Heart left ventricle (tissue), 16 donors: ENCODE data around the gene ERGIC1. TPM values are rescaled to one million over a fixed set of nuclear protein-coding genes. Genes with fewer than 3 reads are reported as not detected.

Experiments
- ATAC-seq, 4 donors: fragments of 200-7000 bp; cut with Tn5 transposase; one replicate each; pipeline ENCODE4 v1.9.1; 2020 to 2022; ENCODE audit warnings: moderate library complexity in 4 of 4, mild to moderate bottlenecking in 3 of 4, moderate number of reproducible peaks in 1 of 4
- DNase-seq, 5 donors: peaks; one replicate each; pipeline ENCODE4 v3.0.0-alpha.2; 2020
- H3K27ac ChIP-seq, 12 donors: fragments of 200-600 bp; sonication (generic) in 4 of 12; one replicate each; pipeline versions ENCODE4 v1.5.0 to v1.8.0; 2016 to 2022; ENCODE audit warnings: mild to moderate bottlenecking in 2 of 12
- H3K27me3 ChIP-seq, 9 donors: fragments of 200-600 bp; sonication (generic) in 2 of 9; one replicate each; pipeline versions ENCODE4 v1.5.1 to v1.8.0; 2016 to 2022; ENCODE audit warnings: mild to moderate bottlenecking in 3 of 9
- H3K36me3 ChIP-seq, 9 donors: fragments of 200-600 bp; sonication (generic) in 2 of 9; one replicate each; pipeline versions ENCODE4 v1.5.0 to v1.8.0; 2018 to 2022; ENCODE audit warnings: mild to moderate bottlenecking in 2 of 9
- H3K4me1 ChIP-seq, 12 donors: fragments of 200-600 bp; sonication (generic) in 4 of 12; one replicate each; pipeline versions ENCODE4 v1.5.0 to v1.8.0; 2016 to 2022; ENCODE audit warnings: mild to moderate bottlenecking in 3 of 12
- H3K4me3 ChIP-seq, 12 donors: fragments of 200-600 bp; sonication (generic) in 4 of 12; one replicate each; pipeline versions ENCODE4 v1.5.0 to v1.8.0; 2017 to 2022; ENCODE audit warnings: mild to moderate bottlenecking in 9 of 12, moderate library complexity in 4 of 12
- H3K9me3 ChIP-seq, 12 donors: fragments of 200-600 bp; sonication (generic) in 4 of 12; one replicate each; pipeline versions ENCODE4 v1.5.0 to v1.8.0; 2016 to 2022; ENCODE audit warnings: mild to moderate bottlenecking in 1 of 12
- POLR2A ChIP-seq, 2 donors: fragments of 450-650 bp; IDR thresholded peaks; one replicate each; pipeline ENCODE4 v1.6.1; 2017; ENCODE audit warnings: antibody characterized with exemption in 2 of 2, mild to moderate bottlenecking in 2 of 2, moderate library complexity in 2 of 2
- WGBS, 4 donors: extraction: QIAGEN DNeasy Blood & Tissue Kit in 2 of 4; methylation state at CpG; one replicate each; pipeline versions ENCODE4 v1.1.5 to v1.1.7; 2013 to 2018; 5-methylcytosine and 5-hydroxymethylcytosine counted together
- intact Hi-C, 10 donors: fragments of 100-400 bp; cut with DNase I; formaldehyde crosslinking; loops; one replicate each; pipeline versions ENCODE4 v1.11.1 to v1.14.2; 2022
- polyA plus RNA-seq, 2 donors: library from polyadenylated mRNA; stranded (reverse); fragments of 200-250 nt; gene quantifications; one replicate each; pipeline ENCODE4 v1.2.3, GENCODE V29; 2013
- total RNA-seq, 9 donors: library from RNA; depleted of rRNA in 2 of 9; stranded (reverse); fragments of >200 nt in 2 of 9; fragmentation: NEBNext Ultra II Directional in 3 of 9; extraction: Animal tissue kit (Norgen Biotek cat#: 25700) in 3 of 9; gene quantifications; one replicate each; pipeline versions ENCODE4 v1.1.0 to v1.2.4, GENCODE V29; 2016 to 2023
- TF ChIP-seq, protein P1 (sequence below), 12 donors: fragments of 200-600 bp; sonication (generic) in 4 of 12; IDR thresholded peaks; one replicate each; pipeline versions ENCODE4 v1.5.0 to v1.8.0; 2018 to 2022; ENCODE audit warnings: antibody characterized with exemption in 12 of 12, mild to moderate bottlenecking in 5 of 12
- donor health status: ischemic (EF 13 %, LVEDD 7.1; RV severe dilation, severe dysfunction).
- donor health status: healthy with polysubstance abuse.
- donor health status: DM: no; HTN: yes; CAD: no.
- donor health status: DM: no; HTN: no; CAD: no.
- donor health status: ischemic (EF 25% LVEDD 6.9; RV normal size, moderate dysfunction).
- donor health status: ischemic (EF 25% LVEDD 5.7; RV mildly dilated, moderate dysfunction).
- donor health status: healthy.
- donor health status: DM: yes; HTN: yes; CAD: no.
- donor health status: ischemic (EF 35%, LVEDD 5.7; RV mildly dilated, moderate dysfunction).
- donor health status: nonischemic (EF 11% LVEDD 7.7; RV severe dilation, severe dysfunction).
- donor health status: DM: yes; HTN: yes; CAD: no.
- donor health status: PGD.
- donor health status: ischemic (EF 29% LVEDD 5.4; RV normal size, mild dysfunction).
- donor health status: nonischemic (EF 23%, LVEDD 6.1; RV moderate dilation, normal function).

Gene ERGIC1
- total and polyA plus RNA-seq, 11 donors, result 66.6 to 115 (median 84.9) TPM

DNA sequence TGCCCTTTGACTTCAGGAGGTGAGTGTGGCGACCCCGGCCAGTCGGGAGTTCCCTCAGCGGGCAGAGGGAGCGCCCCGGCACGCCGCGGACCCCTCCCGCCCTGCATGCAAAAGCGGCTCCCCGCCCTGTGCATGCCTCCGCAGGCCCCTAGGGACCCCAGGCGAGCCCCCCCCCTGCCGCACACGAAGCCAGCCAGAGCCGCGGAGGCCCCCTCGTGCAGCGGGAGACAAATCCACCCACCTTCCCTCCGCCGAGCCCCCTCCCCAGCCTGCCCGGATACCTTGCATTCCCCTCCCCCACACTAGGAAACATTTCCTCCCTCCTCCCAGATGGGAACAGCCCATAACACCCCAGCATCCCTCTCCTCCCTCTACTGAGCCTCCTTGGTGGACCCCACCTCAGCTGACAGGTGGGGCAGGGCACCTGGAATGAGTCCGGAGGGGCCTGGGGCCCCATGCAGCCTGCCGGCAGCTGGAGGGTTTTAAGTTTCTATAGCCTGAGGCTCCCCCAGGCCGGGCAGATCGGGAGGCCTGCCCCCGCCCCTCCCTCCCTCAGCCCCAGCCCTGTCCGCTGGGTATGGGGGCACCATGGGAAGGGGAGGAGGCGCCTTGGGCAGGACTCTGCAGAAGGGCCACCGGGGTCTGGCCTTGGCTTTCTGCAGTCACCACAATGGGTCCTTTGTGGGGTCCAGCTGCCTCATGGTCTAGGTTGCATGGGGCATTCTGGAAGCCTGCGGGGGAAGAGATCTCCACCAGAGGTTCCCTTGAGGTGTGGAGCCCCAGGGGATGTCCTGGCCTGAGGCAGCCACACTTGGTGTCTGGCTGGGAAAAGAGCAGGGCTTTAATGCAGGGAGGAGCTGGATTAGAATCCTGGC lies 601 bp downstream of the ERGIC1 start:
- Histone ChIP-seq H3K4me3 (peak overlapping the region; percentile 74 to 97 (median 85)), H3K36me3 (peaks cover 0 to 4% (median 0%) of the 10 kb centered on the region in 9 donors), H3K4me1 (peaks cover 3 to 58% (median 26%) of the 10 kb centered on the region in 12 donors), H3K27ac (peak overlapping the region; percentile 64 to 91 (median 84)), H3K9me3 (no peaks in the 10 kb centered on the region), H3K27me3 (no peaks in the 10 kb centered on the region)
- no peak for TF ChIP-seq POLR2A (IDR thresholded peaks at IDR 0.05)
- TF ChIP-seq, protein P1, sequence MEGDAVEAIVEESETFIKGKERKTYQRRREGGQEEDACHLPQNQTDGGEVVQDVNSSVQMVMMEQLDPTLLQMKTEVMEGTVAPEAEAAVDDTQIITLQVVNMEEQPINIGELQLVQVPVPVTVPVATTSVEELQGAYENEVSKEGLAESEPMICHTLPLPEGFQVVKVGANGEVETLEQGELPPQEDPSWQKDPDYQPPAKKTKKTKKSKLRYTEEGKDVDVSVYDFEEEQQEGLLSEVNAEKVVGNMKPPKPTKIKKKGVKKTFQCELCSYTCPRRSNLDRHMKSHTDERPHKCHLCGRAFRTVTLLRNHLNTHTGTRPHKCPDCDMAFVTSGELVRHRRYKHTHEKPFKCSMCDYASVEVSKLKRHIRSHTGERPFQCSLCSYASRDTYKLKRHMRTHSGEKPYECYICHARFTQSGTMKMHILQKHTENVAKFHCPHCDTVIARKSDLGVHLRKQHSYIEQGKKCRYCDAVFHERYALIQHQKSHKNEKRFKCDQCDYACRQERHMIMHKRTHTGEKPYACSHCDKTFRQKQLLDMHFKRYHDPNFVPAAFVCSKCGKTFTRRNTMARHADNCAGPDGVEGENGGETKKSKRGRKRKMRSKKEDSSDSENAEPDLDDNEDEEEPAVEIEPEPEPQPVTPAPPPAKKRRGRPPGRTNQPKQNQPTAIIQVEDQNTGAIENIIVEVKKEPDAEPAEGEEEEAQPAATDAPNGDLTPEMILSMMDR (IDR thresholded peaks at IDR 0.05), result peak in 1 of 12 donors; percentile 6
- intact Hi-C loops, result loop anchor here in 5 of 10 donors (2.0 to 10.0 kb wide), 6 partner anchors 34 to 120 kb away; partner anchors contain the start of gene DUSP1 (in 2 of the 5)
- WGBS, 4 donors, result 1 to 3% (median 1%) methylated on average over 17 to 32 of the region's 32 CpGs
- ATAC-seq, result peak in 3 of 4 donors; percentile 17 to 26 (median 20)
- DNase-seq, result peak in 1 of 5 donors; percentile 42

DNA sequence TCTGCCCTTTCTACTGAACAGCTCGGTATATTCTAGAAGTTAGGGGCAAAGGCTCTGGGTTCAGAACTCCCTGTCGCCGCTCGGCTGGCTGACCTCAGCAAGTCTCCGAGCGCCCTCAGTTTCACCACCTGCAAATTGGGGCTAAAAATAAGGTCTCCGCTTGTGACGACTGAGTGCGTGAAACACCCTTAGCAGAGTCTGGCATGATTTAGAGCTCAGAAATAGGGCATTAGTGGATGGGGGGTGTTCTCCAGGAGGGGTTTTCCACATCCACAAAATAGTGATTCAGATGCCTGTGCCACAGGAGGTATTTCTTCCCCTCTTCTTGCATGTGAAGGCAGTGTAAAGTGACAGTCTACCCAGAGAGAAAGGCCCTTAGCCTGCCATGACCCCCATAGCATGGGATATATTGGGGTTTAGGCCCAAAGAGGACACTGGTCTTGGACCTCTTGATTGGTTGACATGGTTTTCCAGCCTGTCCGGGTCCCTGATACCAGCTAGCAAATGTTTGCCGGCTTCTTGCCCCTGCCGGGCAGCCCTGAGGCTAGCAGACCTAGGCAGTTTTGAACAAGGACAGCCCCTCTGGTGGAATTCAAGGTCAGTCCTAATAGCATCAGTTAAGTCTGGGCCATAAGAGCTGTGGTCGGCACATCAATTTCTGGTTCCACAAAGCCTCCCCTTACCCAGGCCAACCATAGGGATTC lies 1.4 kb downstream of the ERGIC1 start:
- Histone ChIP-seq H3K9me3 (no peaks in the 10 kb centered on the region), H3K27ac (peak overlapping the region in 11 of 12 donors; percentile 77 to 91 (median 84)), H3K36me3 (peaks cover 0 to 4% (median 0%) of the 10 kb centered on the region in 9 donors), H3K4me1 (peaks cover 3 to 66% (median 33%) of the 10 kb centered on the region in 12 donors), H3K4me3 (peak overlapping the region in 11 of 12 donors; percentile 74 to 97 (median 85)), H3K27me3 (no peaks in the 10 kb centered on the region)
- WGBS, 4 donors, result 68 to 78% (median 74%) methylated on average over 11 to 13 of the region's 13 CpGs
- TF ChIP-seq, protein P1 (IDR thresholded peaks at IDR 0.05), result no peak
- TF ChIP-seq POLR2A (IDR thresholded peaks at IDR 0.05), result no peak
- DNase-seq (no peak), ATAC-seq (no peak)
- intact Hi-C loops, result loop anchor here in 4 of 10 donors (2.0 to 10.0 kb wide), 5 partner anchors 33 to 121 kb away; partner anchors contain the start of gene DUSP1 (in 2 of the 4)

DNA sequence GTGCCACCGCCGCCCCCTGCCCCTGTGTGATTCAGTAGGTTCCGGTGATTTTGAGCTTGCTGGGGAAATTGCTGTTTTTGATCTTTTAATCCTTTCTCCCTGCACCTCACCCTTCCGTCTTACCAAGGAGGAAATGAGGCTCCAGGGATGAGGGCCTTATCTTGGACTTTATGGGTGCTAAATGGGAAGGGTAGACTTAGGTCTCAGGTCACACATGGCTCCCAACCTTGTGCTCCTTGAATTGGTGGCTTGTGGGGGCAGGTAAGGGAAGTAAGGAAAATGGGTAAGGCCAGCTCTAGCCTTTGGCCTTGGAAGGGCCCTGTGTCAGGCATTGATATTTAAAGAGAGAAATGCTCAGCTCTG lies 1.9 kb downstream of the ERGIC1 start:
- no peak for TF ChIP-seq POLR2A (IDR thresholded peaks at IDR 0.05)
- TF ChIP-seq, protein P1 (IDR thresholded peaks at IDR 0.05), result no peak
- ATAC-seq, result no peak
- Histone ChIP-seq H3K4me3 (peak overlapping the region in 6 of 12 donors; percentile 15 to 97 (median 85)), H3K4me1 (peaks cover 3 to 68% (median 38%) of the 10 kb centered on the region in 12 donors), H3K27me3 (no peaks in the 10 kb centered on the region), H3K27ac (peak overlapping the region in 4 of 12 donors; percentile 83 to 91 (median 89)), H3K36me3 (peaks cover 0 to 4% (median 0%) of the 10 kb centered on the region in 9 donors), H3K9me3 (no peaks in the 10 kb centered on the region)
- intact Hi-C loops, result loop anchor here in 4 of 10 donors (2.0 to 10.0 kb wide), 5 partner anchors 33 to 121 kb away; partner anchors contain the start of gene DUSP1 (in 2 of the 4)
- 79 to 85% (median 84%) methylated on average over 4 of the region's 4 CpGs for WGBS, 4 donors
- DNase-seq, result no peak
